Adrenal gland (tissue), 12 donors: Measurements from ENCODE around the gene INVS. TPM values are rescaled to one million over a fixed set of nuclear protein-coding genes. Genes with fewer than 3 reads are reported as not detected.
A peak's percentile ranks its signal among the peaks of the same experiment; 100 is the strongest.
"Not testable (repeated sequence)": the region's sequence is repeated elsewhere in the genome, so short reads cannot be mapped to it uniquely, and the experiment has no call there.

ENCODE experiments used
- DNase-seq, 7 donors: peaks; one replicate each; pipeline ENCODE4 v3.0.0-alpha.2; 2019 to 2020
- H3K27ac ChIP-seq, 5 donors: fragments of 200-600 bp; sonication (generic) in 4 of 5; 1 replicate in 3 of 5; 2 replicates in 2 of 5; pipeline versions ENCODE4 v1.5.1 to v1.8.0; 2016 to 2020; ENCODE audit warnings: mild to moderate bottlenecking in 1 of 5
- H3K27me3 ChIP-seq: fragments of 200-600 bp; 2 replicates; pipeline ENCODE4 v1.8.0; 2021
- H3K36me3 ChIP-seq, 2 donors: fragments of 200-600 bp; replicated peaks in 1 of 2; 1 replicate in 1 of 2; 2 replicates in 1 of 2; pipeline versions ENCODE4 v1.5.1 to v1.8.0; 2018 to 2022
- H3K4me1 ChIP-seq, 2 donors: fragments of 200-600 bp; replicated peaks in 1 of 2; 1 replicate in 1 of 2; 2 replicates in 1 of 2; pipeline versions ENCODE4 v1.5.1 to v1.8.0; 2018 to 2021
- H3K4me3 ChIP-seq, 4 donors: fragments of 200-600 bp; sonication (generic) in 3 of 4; one replicate each; pipeline ENCODE4 v1.5.1; 2016 to 2018
- H3K9me3 ChIP-seq, 3 donors: fragments of 200-600 bp; sonication (generic) in 1 of 3; replicated peaks in 1 of 3; 1 replicate in 2 of 3; 2 replicates in 1 of 3; pipeline versions ENCODE4 v1.5.1 to v1.8.0; 2016 to 2021
- CTCF ChIP-seq, 6 experiments: fragments of 450-650 bp in 4 of 6; fragments of 200-600 bp in 2 of 6; sonication (generic) in 1 of 6; IDR thresholded peaks; 1 replicate in 5 of 6; 2 replicates in 1 of 6; pipeline versions ENCODE4 v1.5.1 to v1.8.0; 2016 to 2021; ENCODE audit warnings: antibody characterized with exemption in 6 of 6, mild to moderate bottlenecking in 2 of 6, moderate library complexity in 1 of 6
- POLR2A ChIP-seq, 2 donors: fragments of 450-650 bp; IDR thresholded peaks; one replicate each; pipeline ENCODE4 v1.6.1; 2017; ENCODE audit warnings: antibody characterized with exemption in 2 of 2, mild to moderate bottlenecking in 2 of 2, moderate library complexity in 1 of 2
- WGBS, 4 donors: extraction: QIAGEN DNeasy Blood & Tissue Kit in 2 of 4; methylation state at CpG; one replicate each; pipeline versions ENCODE4 v1.1.5 to v1.1.7; 2013 to 2017; 5-methylcytosine and 5-hydroxymethylcytosine counted together
- intact Hi-C, 2 donors: fragments of 100-400 bp; cut with DNase I; formaldehyde crosslinking; loops; one replicate each; pipeline versions ENCODE4 v1.14.1 to v1.15.0; 2022 to 2023
- polyA plus RNA-seq, 3 donors: library from polyadenylated mRNA; stranded (reverse); fragments of 200-250 nt in 2 of 3; fragments of 350-450 nt in 1 of 3; fragmentation: Illumina TruSeq in 1 of 3; extraction: RNeasy Lipid Tissue Mini Kit (QIAGEN cat#74804) in 1 of 3; gene quantifications; one replicate each; pipeline ENCODE4 v1.2.3, GENCODE V29; 2013 to 2014
- total RNA-seq, 9 donors: library from RNA; depleted of rRNA in 4 of 9; stranded (reverse); fragments of >200 nt in 4 of 9; fragments of 120-200 nt in 1 of 9; fragmentation: NEBNext Ultra II Directional in 1 of 9; extraction: Animal tissue kit (Norgen Biotek cat#: 25700) in 1 of 9; gene quantifications; one replicate each; pipeline versions ENCODE4 v1.1.0 to v1.2.4, GENCODE V29; 2013 to 2023
- donor health status: healthy with polysubstance abuse.
- donor health status: Bipolar disorder and iron deficiency.
- donor health status: DM: yes; HTN: yes; CAD: no.
- donor health status: DM: no; HTN: no; CAD: no.
- donor health status: DM: no; HTN: no; CAD: no.
- donor health status: DM: yes; HTN: yes; CAD: no.

Gene INVS
- total and polyA plus RNA-seq, 12 donors: 6.4 to 47.7 (median 24.4) TPM

- WGBS, 4 donors: 88 to 94% (median 90%) methylated on average over 2 of the region's 2 CpGs
Observed at GRCh38 chr9:100071271-100071670, 27.8 kb upstream of the INVS start.

GRCh38 chr9:100072805-100073204 lies 26.2 kb upstream of the INVS start:
- TF ChIP-seq CTCF (IDR thresholded peaks at IDR 0.05) (no peak), POLR2A (IDR thresholded peaks at IDR 0.05) (no peak)
- no peak overlapping the region for H3K27ac ChIP-seq
- H3K9me3 ChIP-seq: no peaks in the 10 kb centered on the region
- H3K4me1 ChIP-seq: peaks cover 0 to 23% of the 10 kb centered on the region in 2 donors
- no peaks in the 10 kb centered on the region for H3K36me3 ChIP-seq
- 35 to 58% (median 40%) methylated on average over 2 of the region's 2 CpGs for WGBS, 4 donors
- no peaks in the 10 kb centered on the region for H3K27me3 ChIP-seq
- peak in 2 of 7 donors; percentile 15 to 25 for DNase-seq
- no peak overlapping the region for H3K4me3 ChIP-seq
- intact Hi-C loops: no loop called here

More at GRCh38 chr9:100071271-100071670, 27.8 kb upstream of the INVS start:
- H3K27ac ChIP-seq: no peak overlapping the region
- intact Hi-C loops: no loop called here
- H3K36me3 ChIP-seq: no peaks in the 10 kb centered on the region
- no peak for DNase-seq
- peaks cover 0 to 30% of the 10 kb centered on the region in 2 donors for H3K4me1 ChIP-seq
- no peak for TF ChIP-seq POLR2A (IDR thresholded peaks at IDR 0.05)
- TF ChIP-seq CTCF (IDR thresholded peaks at IDR 0.05): no peak
- H3K4me3 ChIP-seq: no peak overlapping the region
- no peaks in the 10 kb centered on the region for H3K9me3 ChIP-seq
- H3K27me3 ChIP-seq: no peaks in the 10 kb centered on the region

GRCh38 chr9:100074093-100074492 lies 24.9 kb upstream of the INVS start:
- TF ChIP-seq POLR2A (IDR thresholded peaks at IDR 0.05): no peak
- TF ChIP-seq CTCF (IDR thresholded peaks at IDR 0.05): no peak
- Histone ChIP-seq H3K27ac (no peak overlapping the region), H3K36me3 (no peaks in the 10 kb centered on the region), H3K4me1 (peaks cover 0 to 23% of the 10 kb centered on the region in 2 donors), H3K4me3 (no peak overlapping the region), H3K27me3 (no peaks in the 10 kb centered on the region), H3K9me3 (no peaks in the 10 kb centered on the region)
- 34 to 50% (median 46%) methylated on average over 6 of the region's 6 CpGs for WGBS, 4 donors
- peak in 5 of 7 donors; percentile 30 to 52 (median 36) for DNase-seq
- intact Hi-C loops: no loop called here

GRCh38 chr9:100074989-100075388 lies 24.1 kb upstream of the INVS start:
- Histone ChIP-seq H3K36me3 (no peaks in the 10 kb centered on the region), H3K27ac (no peak overlapping the region), H3K9me3 (no peaks in the 10 kb centered on the region), H3K4me1 (peaks cover 0 to 23% of the 10 kb centered on the region in 2 donors), H3K4me3 (no peak overlapping the region), H3K27me3 (no peaks in the 10 kb centered on the region)
- DNase-seq: no peak
- intact Hi-C loops: no loop called here
- 95 to 99% (median 97%) methylated on average over 6 of the region's 6 CpGs for WGBS, 4 donors
- TF ChIP-seq CTCF (IDR thresholded peaks at IDR 0.05) (no peak), POLR2A (IDR thresholded peaks at IDR 0.05) (no peak)

GRCh38 chr9:100076256-100076655 lies 22.8 kb upstream of the INVS start:
- H3K9me3 ChIP-seq, H3K36me3 ChIP-seq, H3K4me3 ChIP-seq, DNase-seq, H3K27ac ChIP-seq, H3K27me3 ChIP-seq, intact Hi-C loops: not testable (repeated sequence)
- 95 to 100% (median 97%) methylated on average over 3 to 4 of the region's 4 CpGs for WGBS, 4 donors
- peaks cover 0 to 27% of the 10 kb centered on the region in 2 donors for H3K4me1 ChIP-seq
